Esophagus muscularis mucosa (tissue), 4 donors: ENCODE results near the gene FLNC.

Experiments
- CTCF ChIP-seq, 3 experiments: fragments of 200-600 bp in 2 of 3; fragments of 450-650 bp in 1 of 3; sonication (generic) in 2 of 3; IDR thresholded peaks; one replicate each; pipeline ENCODE4 v1.5.1; 2017 to 2019; ENCODE audit warnings: antibody characterized with exemption in 3 of 3, mild to moderate bottlenecking in 2 of 3, moderate library complexity in 1 of 3
- EP300 ChIP-seq: sonication (generic); formaldehyde crosslinking; IDR thresholded peaks from one replicate; pipeline ENCODE4 v1.6.1; 2017; ENCODE audit warnings: antibody characterized with exemption
- POLR2A ChIP-seq: fragments of 450-650 bp; IDR thresholded peaks from one replicate; pipeline ENCODE4 v1.6.1; 2017; ENCODE audit warnings: antibody characterized with exemption, moderate library complexity, mild to moderate bottlenecking, low read depth

GRCh38 chr7:128829391-128830166 is 627 bp upstream of the FLNC start:
- no peak for TF ChIP-seq CTCF (IDR thresholded peaks at IDR 0.05)
- TF ChIP-seq POLR2A, result no peak
- no peak for TF ChIP-seq EP300
